Uterus (tissue), 2 donors: ENCODE results near the gene SHPK.

Experiments
- POLR2A ChIP-seq, 2 donors: fragments of 450-650 bp; IDR thresholded peaks; one replicate each; pipeline ENCODE4 v1.6.1; 2016; ENCODE audit warnings: antibody characterized with exemption in 2 of 2, mild to moderate bottlenecking in 1 of 2, moderate library complexity in 1 of 2
- TF ChIP-seq, protein P1 (sequence below), 4 experiments: fragments of 200-600 bp in 2 of 4; fragments of 450-650 bp in 2 of 4; sonication (generic) in 2 of 4; IDR thresholded peaks; one replicate each; pipeline ENCODE4 v1.5.1; 2016 to 2019; ENCODE audit warnings: antibody characterized with exemption in 4 of 4, mild to moderate bottlenecking in 2 of 4, moderate library complexity in 1 of 4

DNA sequence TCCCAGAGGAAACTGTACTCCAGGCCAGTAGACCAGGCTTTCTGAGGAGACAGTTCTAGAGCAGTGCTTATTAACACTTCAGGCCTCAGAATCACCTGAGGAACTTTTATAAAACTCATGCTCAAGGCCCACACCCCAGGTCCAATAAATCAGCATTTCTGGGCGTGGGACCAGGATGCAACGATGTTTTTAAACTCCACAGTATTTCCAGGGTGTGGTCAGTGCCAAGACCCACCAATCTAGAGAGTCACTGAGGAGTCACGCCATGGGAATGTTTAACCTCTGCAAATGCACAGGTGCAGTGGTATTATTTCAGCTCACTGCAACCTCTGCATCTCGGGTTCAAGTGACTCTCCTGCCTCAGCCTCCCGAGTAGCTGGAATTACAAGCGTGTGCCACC lies 22.9 kb downstream of the SHPK start:
- TF ChIP-seq, protein P1, sequence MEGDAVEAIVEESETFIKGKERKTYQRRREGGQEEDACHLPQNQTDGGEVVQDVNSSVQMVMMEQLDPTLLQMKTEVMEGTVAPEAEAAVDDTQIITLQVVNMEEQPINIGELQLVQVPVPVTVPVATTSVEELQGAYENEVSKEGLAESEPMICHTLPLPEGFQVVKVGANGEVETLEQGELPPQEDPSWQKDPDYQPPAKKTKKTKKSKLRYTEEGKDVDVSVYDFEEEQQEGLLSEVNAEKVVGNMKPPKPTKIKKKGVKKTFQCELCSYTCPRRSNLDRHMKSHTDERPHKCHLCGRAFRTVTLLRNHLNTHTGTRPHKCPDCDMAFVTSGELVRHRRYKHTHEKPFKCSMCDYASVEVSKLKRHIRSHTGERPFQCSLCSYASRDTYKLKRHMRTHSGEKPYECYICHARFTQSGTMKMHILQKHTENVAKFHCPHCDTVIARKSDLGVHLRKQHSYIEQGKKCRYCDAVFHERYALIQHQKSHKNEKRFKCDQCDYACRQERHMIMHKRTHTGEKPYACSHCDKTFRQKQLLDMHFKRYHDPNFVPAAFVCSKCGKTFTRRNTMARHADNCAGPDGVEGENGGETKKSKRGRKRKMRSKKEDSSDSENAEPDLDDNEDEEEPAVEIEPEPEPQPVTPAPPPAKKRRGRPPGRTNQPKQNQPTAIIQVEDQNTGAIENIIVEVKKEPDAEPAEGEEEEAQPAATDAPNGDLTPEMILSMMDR (IDR thresholded peaks at IDR 0.05), result no peak
- no peak for TF ChIP-seq POLR2A (IDR thresholded peaks at IDR 0.05)
